GM21576 (cell line): ENCODE measurements around the gene CNTNAP2.
A peak's percentile ranks its signal among the peaks of the same experiment; 100 is the strongest.

Experiments
- ATAC-seq: cut with Tn5 transposase; IDR thresholded peaks from one replicate; pipeline ENCODE4 v1.9.1; 2021; ENCODE audit warnings: mild to moderate bottlenecking, moderate library complexity; ENCODE audit not compliant: unreplicated experiment

CNTNAP2 gene

GRCh38 chr7:146116521-146117222, at the start of gene CNTNAP2:
CNTNAP2 (plus strand) TSS chr7:146116801; CDS start chr7:146116877, 76 bp downstream.
- no peak for ATAC-seq

GRCh38 chr7:146067880-146068279, 48.7 kb upstream of the CNTNAP2 start:
- ATAC-seq: no peak

- ATAC-seq: no peak
Measured at GRCh38 chr7:146074195-146074765, 42.3 kb upstream of the CNTNAP2 start.

- ATAC-seq: no peak
Measured at GRCh38 chr7:146076344-146076743, 40.3 kb upstream of the CNTNAP2 start.

- ATAC-seq: no peak
Measured at GRCh38 chr7:146084086-146084485, 32.5 kb upstream of the CNTNAP2 start.

GRCh38 chr7:146090023-146090645, 26.5 kb upstream of the CNTNAP2 start:
- peak; percentile 79 for ATAC-seq

GRCh38 chr7:146094356-146094755, 22.2 kb upstream of the CNTNAP2 start:
- ATAC-seq: no peak

- no peak for ATAC-seq
Measured at GRCh38 chr7:146096994-146097393, 19.6 kb upstream of the CNTNAP2 start.

- no peak for ATAC-seq
Measured at GRCh38 chr7:146106319-146106718, 10.3 kb upstream of the CNTNAP2 start.

GRCh38 chr7:146112755-146113154, 3.8 kb upstream of the CNTNAP2 start:
- ATAC-seq: no peak

GRCh38 chr7:146115548-146115850, 1.1 kb upstream of the CNTNAP2 start:
- ATAC-seq: no peak

GRCh38 chr7:146115851-146116520, 615 bp upstream of the CNTNAP2 start:
- no peak for ATAC-seq

- ATAC-seq: no peak
Measured at GRCh38 chr7:146117576-146117975, 975 bp downstream of the CNTNAP2 start.

GRCh38 chr7:146119002-146119401, 2.4 kb downstream of the CNTNAP2 start:
- no peak for ATAC-seq

GRCh38 chr7:146123715-146124114, 7.1 kb downstream of the CNTNAP2 start:
- no peak for ATAC-seq

- ATAC-seq: no peak
Measured at GRCh38 chr7:146126767-146127509, 10.3 kb downstream of the CNTNAP2 start.

- ATAC-seq: no peak
Measured at GRCh38 chr7:146129296-146129695, 12.7 kb downstream of the CNTNAP2 start.

- ATAC-seq: no peak
Measured at GRCh38 chr7:146129997-146130396, 13.4 kb downstream of the CNTNAP2 start.

GRCh38 chr7:146131701-146132100, 15.1 kb downstream of the CNTNAP2 start:
- no peak for ATAC-seq

GRCh38 chr7:146136357-146136875, 19.8 kb downstream of the CNTNAP2 start:
- ATAC-seq: no peak

GRCh38 chr7:146138926-146139325, 22.3 kb downstream of the CNTNAP2 start:
- no peak for ATAC-seq
